Neural progenitor cell (in vitro differentiated cells): Measurements from ENCODE around the gene MBP.

Source experiments
- CTCF ChIP-seq: fragments of 200-600 bp; sonication (generic); IDR thresholded peaks from 2 replicates; pipeline ENCODE4 v1.5.1; 2017; ENCODE audit warnings: antibody characterized with exemption, mild to moderate bottlenecking
- EZH2 ChIP-seq: fragments of 200-600 bp; sonication (generic); IDR thresholded peaks from 2 replicates; pipeline ENCODE4 v1.6.1; 2017; ENCODE audit warnings: antibody characterized with exemption, mild to moderate bottlenecking, moderate library complexity

GRCh38 chr18:77146249-77147080 lies 13.9 kb upstream of the MBP start:
- TF ChIP-seq CTCF: no peak
- TF ChIP-seq EZH2: no peak
